ENCODE measurements around the gene MICALL1. TPM values are rescaled to one million over a fixed set of nuclear protein-coding genes. Genes with fewer than 3 reads are reported as not detected.

The MICALL1 gene
- total RNA-seq, 1 experiment from 2014 or later, result 27.6 TPM

DNA sequence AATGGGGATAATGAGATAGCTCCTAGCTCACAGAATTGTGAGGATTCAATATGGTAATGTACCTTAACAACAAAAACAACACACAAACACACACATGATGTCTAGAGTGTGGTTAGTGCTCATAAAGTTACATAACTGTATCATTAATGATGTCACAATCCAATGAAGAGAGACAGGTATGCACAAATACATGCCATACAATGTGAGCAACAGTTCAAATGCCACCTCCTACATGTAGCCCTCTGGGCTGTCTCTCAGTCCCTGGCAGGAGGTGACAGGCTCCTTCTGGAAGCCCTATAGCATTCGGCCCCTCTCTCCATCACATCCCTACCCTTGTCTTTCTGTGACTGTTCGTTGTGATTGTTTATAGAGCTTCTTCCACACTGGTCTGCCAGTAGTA, 8.3 kb upstream of the MICALL1 start:
- no peak for DNase-seq (ENCODE audit: low read depth, low spot score)
- in situ Hi-C loops (cut with HindIII; ENCODE audit: low pct_unique_long_range_greater_than_20kb, low sequenced_read_pairs), result no loop called here

DNA sequence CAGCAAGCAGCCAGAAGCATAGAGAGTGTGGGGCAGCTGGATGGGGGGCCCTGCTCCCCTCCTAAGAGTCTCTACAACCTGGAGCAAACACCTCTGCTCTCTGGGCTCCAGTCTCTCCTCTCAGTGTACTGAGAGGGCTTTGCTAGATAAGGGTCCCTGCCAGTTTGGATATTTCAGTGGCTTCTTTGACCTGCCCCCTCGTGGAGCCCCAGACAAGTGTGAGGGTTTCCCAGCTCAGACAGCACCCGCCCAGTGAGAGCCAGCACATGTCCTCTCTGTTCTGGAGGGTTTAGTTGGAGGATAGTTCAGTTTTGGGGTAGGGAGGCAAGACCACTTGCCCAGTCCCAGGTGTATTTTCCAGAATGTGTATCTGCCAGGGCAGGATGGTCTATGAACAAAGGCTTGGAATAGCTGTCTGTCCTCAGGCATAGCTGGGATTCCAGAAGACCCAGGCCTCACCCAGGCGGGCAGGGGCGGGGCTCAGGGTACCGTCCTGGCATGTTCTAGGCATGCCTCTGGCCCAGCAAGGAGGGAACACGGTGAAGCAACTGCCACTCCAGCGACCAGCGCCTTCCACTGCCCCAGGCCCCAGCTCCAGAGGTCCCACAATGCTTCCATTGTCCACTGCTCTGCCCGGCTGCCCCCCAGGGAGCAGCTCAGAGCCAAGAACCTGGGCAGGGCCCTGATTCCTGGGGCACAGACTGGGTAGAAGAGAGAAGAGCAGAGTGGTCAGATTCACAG, 7.5 kb upstream of the MICALL1 start:
- in situ Hi-C loops (cut with HindIII; ENCODE audit: low pct_unique_long_range_greater_than_20kb, low sequenced_read_pairs), result no loop called here
- peak; percentile 93 for DNase-seq (ENCODE audit: low read depth, low spot score)

DNA sequence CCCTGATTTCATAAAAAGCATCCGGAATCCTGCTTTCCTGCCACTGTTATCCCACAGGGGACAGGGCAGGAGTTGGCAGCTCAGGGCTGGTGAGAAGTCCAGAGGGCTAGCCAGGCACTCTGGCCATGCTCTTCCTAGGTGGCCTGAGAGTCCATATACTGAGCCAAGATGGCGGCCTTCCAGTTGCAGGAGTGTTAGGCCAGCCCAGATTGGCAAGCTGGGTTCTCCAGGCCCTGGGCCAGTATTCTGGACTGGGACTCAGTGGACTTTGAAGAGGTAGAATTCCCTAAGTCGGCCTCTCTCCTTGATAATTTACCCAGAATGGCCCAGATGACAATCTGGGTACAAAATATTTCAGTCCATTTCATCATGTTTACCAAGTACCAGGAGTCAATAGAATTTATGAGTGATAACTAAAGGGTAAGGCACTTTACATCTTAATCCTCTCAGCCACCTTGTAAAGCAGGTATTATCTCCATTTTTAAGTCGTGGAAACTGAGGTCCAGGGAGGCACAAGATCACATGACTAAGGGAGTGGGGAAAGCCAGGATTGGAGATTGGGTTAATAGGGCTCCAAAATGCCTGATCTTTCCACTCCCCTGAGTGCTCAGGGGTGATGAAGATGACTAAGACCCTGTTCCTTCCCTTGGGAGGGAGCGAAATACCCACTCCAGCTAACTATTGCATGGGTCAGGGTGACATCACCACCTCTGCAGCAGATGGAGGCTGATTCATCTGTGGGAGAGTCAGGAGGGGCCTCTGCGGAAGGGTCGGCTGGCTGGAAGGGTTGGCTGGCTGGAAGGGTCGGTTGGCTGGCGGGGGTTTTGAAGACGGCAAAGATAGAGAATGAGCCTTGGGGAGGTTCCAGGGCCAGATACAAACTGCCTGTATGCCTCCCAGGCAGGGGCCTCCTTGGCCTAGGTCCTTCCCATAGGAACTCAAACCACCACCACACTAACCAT, 1.2 kb upstream of the MICALL1 start:
- peak; percentile 61 for DNase-seq (ENCODE audit: low read depth, low spot score)
- in situ Hi-C loops (cut with HindIII; ENCODE audit: low pct_unique_long_range_greater_than_20kb, low sequenced_read_pairs), result no loop called here

DNA sequence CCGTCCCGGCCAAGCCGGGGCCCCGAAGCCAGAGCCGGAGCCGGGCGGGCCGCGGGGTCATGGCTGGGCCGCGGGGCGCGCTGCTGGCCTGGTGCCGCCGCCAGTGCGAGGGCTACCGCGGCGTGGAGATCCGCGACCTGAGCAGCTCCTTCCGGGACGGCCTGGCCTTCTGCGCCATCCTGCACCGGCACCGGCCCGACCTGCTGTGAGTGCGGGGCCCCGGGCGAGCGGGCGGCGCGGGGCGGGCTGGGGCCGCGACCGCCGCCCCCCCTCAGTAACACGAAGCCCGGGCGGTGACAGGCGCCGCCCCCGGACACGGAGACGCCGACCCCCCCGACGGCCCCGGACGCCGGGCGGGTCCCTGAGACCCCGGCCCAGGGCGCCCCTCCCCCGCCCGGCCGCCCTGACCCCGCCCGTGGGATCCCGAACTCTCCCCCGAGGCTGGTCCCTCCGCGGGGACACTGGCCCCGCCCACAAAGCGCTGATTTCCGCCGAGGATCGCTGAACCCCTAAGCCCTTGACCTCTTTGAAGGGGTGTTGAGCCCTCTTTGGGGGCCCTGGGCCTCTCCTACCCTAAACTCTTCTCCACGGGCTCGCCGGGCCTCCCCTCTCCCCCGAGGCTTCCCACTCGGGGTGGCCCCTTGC, 389 bp downstream of the MICALL1 start:
- no peak for DNase-seq (ENCODE audit: low read depth, low spot score)
- in situ Hi-C loops (cut with HindIII; ENCODE audit: low pct_unique_long_range_greater_than_20kb, low sequenced_read_pairs), result no loop called here

DNA sequence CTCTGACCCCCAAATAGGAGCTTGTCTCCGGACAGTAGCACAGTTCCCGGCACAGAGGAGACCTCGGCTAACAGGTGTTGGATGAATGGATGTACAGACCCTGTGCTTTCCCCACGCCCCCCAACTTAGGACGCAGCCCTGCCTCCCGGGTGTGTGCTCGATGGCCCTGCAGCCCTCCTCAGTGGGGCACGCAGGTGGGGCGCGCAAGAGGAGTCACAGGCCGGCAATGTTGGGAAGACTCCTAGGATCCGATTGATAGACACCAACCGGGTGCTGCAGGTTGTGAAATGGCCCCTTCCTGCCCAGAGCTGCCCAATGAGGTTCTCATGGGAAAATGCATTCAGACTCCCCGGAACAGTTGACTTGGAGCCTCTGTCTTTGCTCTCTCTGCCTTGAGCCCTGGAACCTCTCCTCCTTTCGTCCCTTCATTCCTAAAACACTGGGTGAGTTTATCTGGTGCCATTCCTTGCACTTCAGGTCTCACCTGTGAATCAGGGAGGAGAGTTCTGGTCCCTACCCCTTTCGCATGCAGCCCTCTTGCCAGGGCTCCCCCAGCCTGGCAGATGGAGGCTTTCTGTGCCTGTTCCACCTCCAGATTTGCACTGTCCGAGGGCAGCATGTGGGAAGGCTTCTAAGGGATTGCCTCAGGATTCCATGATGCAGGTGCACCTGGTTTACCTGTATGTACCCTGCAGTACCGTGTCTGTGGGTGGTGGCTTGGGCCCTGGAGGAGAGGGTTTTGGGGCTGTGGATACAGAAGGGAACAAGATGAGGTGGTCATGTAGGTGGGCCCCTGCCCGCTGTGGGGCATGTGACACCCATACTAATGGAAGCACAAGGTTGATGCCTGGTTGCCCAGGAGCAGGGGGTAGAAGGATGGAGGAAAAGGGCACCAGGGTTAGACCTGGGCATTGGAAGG, 1.2 kb downstream of the MICALL1 start:
- no peak for DNase-seq (ENCODE audit: low read depth, low spot score)
- in situ Hi-C loops (cut with HindIII; ENCODE audit: low pct_unique_long_range_greater_than_20kb, low sequenced_read_pairs), result no loop called here

DNA sequence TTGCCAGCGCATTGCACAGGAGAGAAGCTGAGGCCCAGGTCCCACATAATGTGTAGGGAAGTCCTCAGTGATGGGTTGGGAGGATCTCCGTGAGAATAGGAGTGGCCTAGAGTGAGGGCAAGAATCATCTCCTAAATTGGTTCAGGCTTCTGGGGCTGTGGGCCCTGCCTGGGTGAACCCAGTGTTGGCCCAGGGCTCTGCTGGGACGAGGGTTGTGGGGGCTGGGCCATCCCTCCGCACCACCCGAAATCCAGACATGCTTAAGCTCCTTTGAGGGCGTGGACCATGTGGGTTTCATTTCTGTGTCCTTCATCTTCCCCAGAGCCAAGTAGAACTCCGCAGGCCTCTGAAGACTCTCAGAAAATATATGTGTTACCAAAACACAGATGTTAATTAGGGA, 3.7 kb downstream of the MICALL1 start:
- DNase-seq (ENCODE audit: low read depth, low spot score), result no peak
- in situ Hi-C loops (cut with HindIII; ENCODE audit: low pct_unique_long_range_greater_than_20kb, low sequenced_read_pairs), result no loop called here

DNA sequence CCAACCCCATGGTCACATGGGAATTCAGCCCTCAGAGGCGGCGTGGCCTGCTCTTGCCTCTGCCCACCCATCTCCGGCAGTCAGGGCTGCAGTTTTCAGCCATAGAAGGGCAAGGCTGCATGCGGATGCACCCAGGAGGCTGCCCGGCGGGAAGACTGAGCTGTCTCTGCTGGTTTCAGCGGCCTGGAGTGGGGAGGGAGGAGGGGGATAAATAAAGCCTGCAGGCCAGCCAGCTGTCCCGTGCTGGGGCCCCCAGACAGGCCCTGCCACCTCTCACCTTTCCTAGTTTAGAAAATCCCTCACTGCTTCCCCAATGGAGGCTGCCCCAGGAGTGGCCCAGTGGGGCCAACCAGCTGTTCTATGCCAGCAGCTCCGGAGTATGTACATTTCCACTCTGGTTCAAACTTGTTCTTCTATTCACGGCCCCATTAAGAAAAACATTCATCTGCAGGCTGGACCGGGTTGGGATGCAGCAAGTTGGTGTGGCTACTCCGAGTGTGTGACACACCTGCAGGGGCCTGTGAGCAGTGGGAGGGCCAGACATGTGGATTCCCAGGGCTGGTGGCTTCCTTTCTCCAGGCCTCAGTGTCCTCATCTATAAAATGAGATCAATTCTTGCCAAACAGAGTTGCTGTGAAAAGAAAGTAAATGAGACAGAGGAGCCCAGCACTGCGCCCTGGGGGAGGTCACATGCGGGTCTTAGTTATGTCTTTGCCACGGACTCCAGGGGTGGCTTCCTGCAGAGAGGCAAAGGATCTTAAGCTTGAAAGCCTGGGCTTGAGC, 5.0 kb downstream of the MICALL1 start:
- in situ Hi-C loops (cut with HindIII; ENCODE audit: low pct_unique_long_range_greater_than_20kb, low sequenced_read_pairs), result no loop called here
- peak; percentile 40 for DNase-seq (ENCODE audit: low read depth, low spot score)

DNA sequence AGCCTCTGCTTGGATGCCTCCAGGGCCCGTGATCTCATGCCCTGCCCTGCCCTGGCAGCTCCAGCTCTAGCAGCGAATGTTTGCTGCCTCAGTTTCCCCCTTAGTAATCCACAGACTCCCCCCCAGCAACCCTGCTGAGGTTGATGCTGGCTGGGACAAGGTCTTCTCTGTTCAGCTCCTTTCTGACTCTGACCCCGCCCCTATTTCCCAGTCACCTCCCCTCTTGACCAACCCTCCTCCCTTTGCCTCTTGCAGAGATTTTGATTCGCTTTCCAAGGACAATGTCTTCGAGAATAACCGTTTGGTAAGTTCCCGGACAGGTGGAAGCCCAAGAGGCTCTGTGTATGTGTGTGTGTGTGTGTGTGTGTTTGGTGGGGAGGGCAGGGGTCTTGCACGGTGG, 5.6 kb downstream of the MICALL1 start:
- in situ Hi-C loops (cut with HindIII; ENCODE audit: low pct_unique_long_range_greater_than_20kb, low sequenced_read_pairs), result no loop called here
- peak; percentile 61 for DNase-seq (ENCODE audit: low read depth, low spot score)

DNA sequence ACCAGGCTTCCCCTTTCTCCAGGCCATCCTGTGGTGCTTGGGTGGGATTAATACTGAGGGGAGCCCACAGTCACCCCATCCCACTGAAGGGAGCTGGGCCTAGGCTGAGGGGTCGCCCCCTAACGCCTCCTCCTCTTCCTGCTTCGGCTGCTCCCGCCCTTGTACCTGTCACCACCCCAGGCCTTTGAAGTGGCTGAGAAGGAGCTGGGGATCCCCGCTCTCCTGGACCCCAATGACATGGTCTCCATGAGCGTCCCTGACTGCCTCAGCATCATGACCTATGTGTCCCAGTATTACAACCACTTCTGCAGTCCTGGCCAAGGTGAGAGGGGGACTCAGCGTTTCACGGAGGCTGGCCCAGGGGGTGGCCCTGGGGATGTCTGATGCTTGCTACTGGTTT, 6.1 kb downstream of the MICALL1 start:
- in situ Hi-C loops (cut with HindIII; ENCODE audit: low pct_unique_long_range_greater_than_20kb, low sequenced_read_pairs), result no loop called here
- DNase-seq (ENCODE audit: low read depth, low spot score), result no peak

DNA sequence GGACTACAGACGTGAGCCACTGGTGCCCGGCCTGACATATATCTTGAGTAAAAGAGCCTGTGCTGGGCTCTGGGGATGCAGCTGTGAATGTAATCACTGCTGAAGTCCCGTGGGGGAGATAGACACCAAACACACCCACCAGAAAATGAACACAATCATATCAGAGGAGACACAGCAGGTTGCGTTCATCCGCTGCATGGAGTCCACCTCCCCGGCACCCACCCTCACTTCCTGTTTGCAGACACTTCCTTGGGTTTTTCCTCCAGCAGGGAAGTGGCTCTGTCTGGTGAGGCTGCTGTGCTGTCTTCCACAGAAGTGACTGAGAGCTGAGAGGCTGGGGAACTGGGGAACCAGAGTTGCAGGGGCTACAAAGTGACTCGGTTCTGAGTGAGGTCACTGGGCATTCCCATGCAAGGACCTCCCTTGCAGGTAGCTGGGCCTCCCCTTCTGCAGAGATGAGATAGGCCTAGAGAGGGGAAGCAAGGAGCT, 7.2 kb downstream of the MICALL1 start:
- in situ Hi-C loops (cut with HindIII; ENCODE audit: low pct_unique_long_range_greater_than_20kb, low sequenced_read_pairs), result no loop called here

DNA sequence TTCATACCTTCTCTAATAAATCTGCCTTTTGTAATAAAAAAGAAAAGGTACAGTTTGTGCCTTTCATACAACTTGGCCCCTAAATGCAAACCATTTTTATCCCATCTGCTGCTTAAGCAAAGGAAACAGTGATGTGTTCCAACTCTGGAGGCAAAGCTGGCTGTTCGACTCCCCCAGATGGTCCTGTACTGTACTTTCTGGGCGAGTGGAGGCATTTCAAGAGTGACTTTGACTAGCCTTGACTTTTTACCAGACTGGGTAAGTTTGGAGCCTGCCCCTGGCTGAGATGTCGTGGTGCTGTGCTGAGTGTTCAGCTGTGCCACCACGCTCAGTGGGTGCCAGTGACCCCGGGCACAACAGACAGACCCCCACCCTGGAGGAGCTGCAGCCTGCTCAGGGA, 10.2 kb downstream of the MICALL1 start:
- in situ Hi-C loops (cut with HindIII; ENCODE audit: low pct_unique_long_range_greater_than_20kb, low sequenced_read_pairs), result no loop called here
- no peak for DNase-seq (ENCODE audit: low read depth, low spot score)

More for the DNA sequence above, 7.2 kb downstream of the MICALL1 start:
- DNase-seq (ENCODE audit: low read depth, low spot score), result no peak

DNA sequence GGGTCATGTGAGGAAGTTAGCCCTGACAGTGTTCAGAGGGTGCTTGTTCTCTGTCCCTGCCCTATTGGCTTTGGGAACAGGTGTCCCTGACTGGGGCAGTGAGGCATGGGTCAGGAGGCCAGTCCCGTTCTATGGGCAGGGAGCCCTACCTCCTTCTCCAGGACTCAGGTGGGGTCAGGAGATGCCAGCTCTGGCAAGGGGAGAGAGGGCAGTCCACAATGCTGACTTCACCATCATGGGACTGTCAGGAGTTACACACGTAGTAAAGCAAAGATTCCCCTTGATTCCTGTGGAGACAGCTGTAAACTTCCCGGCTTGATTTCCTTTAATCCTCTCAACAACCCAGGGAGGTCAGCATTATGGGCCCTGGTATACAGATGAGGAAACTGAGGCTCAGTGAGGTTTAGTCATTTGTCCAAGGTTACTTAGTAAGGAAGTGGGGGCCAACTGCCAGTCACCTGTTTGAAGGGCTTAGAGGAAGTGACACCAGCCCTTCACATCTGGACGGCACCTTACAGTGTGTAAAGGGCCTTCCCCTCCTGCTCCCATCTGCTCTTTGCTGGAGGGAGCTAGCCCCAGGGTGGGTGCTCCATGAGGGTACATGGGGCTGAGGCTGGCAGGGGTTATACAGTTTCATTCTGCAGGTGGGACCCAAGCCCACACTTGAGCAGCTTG, 11.9 kb downstream of the MICALL1 start:
- in situ Hi-C loops (cut with HindIII; ENCODE audit: low pct_unique_long_range_greater_than_20kb, low sequenced_read_pairs), result no loop called here
- no peak for DNase-seq (ENCODE audit: low read depth, low spot score)

DNA sequence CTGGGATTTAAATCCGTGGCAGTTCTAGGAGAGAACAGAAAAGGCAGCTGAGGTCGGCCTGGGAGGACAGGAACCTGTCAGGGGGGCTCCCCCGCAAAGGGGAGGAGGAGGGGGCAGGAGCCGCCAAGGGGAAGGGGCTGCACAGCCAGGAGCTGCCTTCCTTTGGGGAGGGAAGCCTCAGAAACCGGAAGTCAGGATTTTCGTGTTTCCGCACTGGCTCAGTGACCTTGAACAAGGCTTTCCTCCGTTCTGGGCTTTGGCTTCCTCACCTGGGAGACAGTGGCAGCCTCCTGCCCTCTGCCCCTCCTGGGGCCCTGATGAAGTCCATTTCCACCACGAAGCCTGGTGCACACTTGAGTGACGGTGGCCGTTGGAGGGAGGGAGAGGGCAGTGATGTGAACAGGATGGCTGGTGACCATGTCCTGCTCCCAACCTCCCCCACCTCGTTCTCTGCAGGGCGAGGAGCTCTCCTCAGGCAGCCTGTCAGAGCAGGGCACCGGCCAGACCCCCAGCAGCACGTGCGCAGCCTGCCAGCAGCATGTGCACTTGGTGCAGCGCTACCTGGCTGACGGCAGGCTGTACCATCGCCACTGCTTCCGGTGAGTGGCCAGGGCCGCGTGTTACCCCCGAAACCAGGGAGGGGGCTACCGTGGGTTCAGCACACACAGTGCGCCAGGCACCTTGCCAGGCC, 12.6 kb downstream of the MICALL1 start:
- in situ Hi-C loops (cut with HindIII; ENCODE audit: low pct_unique_long_range_greater_than_20kb, low sequenced_read_pairs), result no loop called here
- DNase-seq (ENCODE audit: low read depth, low spot score), result no peak

DNA sequence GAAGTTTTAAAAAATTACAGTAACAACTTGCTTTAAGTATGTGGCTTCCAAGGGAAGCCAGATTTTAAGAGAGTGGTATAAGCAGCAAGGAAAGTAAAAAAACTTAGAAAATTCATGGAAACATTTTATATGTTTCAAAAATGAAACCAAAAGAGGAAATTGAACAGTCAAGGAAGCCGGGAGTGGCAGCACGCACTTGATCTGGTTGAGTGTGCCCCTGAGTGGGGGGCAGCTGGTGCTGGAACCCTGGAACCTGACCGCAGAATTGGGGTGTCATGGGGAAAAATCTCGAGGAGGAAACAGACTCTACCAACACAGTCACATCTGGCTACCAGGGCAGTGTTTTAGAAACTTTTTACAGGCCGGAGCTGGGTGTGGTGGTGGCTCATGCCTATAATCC, 14.0 kb downstream of the MICALL1 start:
- in situ Hi-C loops (cut with HindIII; ENCODE audit: low pct_unique_long_range_greater_than_20kb, low sequenced_read_pairs), result no loop called here
- no peak for DNase-seq (ENCODE audit: low read depth, low spot score)

DNA sequence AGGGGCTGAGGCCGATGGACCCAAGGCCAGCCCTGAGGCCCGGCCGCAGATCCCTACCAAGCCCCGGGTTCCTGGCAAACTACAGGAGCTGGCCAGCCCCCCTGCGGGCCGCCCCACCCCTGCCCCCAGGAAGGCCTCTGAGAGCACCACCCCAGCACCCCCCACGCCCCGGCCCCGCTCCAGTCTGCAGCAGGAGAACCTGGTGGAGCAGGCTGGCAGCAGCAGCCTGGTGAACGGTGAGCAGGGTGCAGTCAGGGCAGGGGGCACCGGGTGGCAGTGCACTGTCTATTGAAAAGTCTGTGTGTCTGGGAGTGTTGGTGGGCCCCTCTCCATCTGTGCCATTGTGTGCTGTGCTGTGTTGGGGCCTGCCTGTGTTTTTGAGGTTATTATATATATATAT, 16.1 kb downstream of the MICALL1 start:
- in situ Hi-C loops (cut with HindIII; ENCODE audit: low pct_unique_long_range_greater_than_20kb, low sequenced_read_pairs), result no loop called here
- no peak for DNase-seq (ENCODE audit: low read depth, low spot score)

DNA sequence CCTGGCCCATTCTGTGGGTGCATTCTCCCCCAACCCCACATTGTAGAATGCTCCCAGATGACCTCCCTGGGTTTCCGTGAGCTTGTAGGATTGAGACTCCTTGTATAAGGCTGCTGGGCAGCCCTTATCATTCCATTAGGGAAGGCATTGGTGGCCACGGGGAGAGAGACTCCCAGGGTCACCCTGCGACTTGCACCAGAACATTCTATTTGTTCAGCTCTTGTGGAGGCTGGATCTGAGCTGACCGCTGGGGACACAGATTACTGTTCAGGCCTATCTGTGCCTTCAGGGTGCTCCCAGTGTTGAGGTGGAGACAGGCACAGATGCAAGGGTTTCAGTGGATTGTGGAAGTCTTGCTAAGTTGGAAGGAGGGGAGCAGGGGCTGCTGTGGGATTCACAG, 17.8 kb downstream of the MICALL1 start:
- in situ Hi-C loops (cut with HindIII; ENCODE audit: low pct_unique_long_range_greater_than_20kb, low sequenced_read_pairs), result no loop called here
- DNase-seq (ENCODE audit: low read depth, low spot score), result no peak
